ENCODE measurements around the gene ARIH2.
"Not testable (repeated sequence)": the region's sequence is repeated elsewhere in the genome, so short reads cannot be mapped to it uniquely, and the experiment has no call there.

Gene ARIH2

GRCh38 chr3:48997102-48997635 lies 78.5 kb downstream of the ARIH2 start:
- TF ChIP-seq GATA1 (IDR thresholded peaks at IDR 0.05; ENCODE audit: low read depth, low read length): no peak
- no peak for TF ChIP-seq POLR2A (IDR thresholded peaks at IDR 0.05; ENCODE audit: low read length)
- no peak for DNase-seq

GRCh38 chr3:48997714-48998637 lies 79.3 kb downstream of the ARIH2 start:
- no peak for DNase-seq
- TF ChIP-seq GATA1 (IDR thresholded peaks at IDR 0.05; ENCODE audit: low read depth, low read length) (no peak), POLR2A (IDR thresholded peaks at IDR 0.05; ENCODE audit: low read length) (no peak)

GRCh38 chr3:48999085-48999858 lies 80.6 kb downstream of the ARIH2 start:
- no peak for DNase-seq
- no peak for TF ChIP-seq POLR2A (IDR thresholded peaks at IDR 0.05; ENCODE audit: low read length)
- TF ChIP-seq GATA1 (IDR thresholded peaks at IDR 0.05; ENCODE audit: low read depth, low read length): no peak

GRCh38 chr3:49001155-49001554 lies 82.5 kb downstream of the ARIH2 start:
- TF ChIP-seq POLR2A (IDR thresholded peaks at IDR 0.05; ENCODE audit: low read length): no peak
- no peak for TF ChIP-seq GATA1 (IDR thresholded peaks at IDR 0.05; ENCODE audit: low read depth, low read length)

GRCh38 chr3:49004352-49005302 lies 86.0 kb downstream of the ARIH2 start:
- peak; percentile 43 for TF ChIP-seq POLR2A (IDR thresholded peaks at IDR 0.05; ENCODE audit: low read length)
- TF ChIP-seq GATA1 (IDR thresholded peaks at IDR 0.05; ENCODE audit: low read depth, low read length): no peak

More at GRCh38 chr3:49001155-49001554, 82.5 kb downstream of the ARIH2 start:
- no peak for DNase-seq

GRCh38 chr3:49005303-49005680 lies 86.7 kb downstream of the ARIH2 start:
- no peak for DNase-seq
- no peak for TF ChIP-seq GATA1 (IDR thresholded peaks at IDR 0.05; ENCODE audit: low read depth, low read length)
- no peak for TF ChIP-seq POLR2A (IDR thresholded peaks at IDR 0.05; ENCODE audit: low read length)

More at GRCh38 chr3:49004352-49005302, 86.0 kb downstream of the ARIH2 start:
- DNase-seq: peak; percentile 80 to 90

GRCh38 chr3:49005998-49006397 lies 87.4 kb downstream of the ARIH2 start:
- no peak for DNase-seq
- no peak for TF ChIP-seq POLR2A (IDR thresholded peaks at IDR 0.05; ENCODE audit: low read length)
- TF ChIP-seq GATA1 (IDR thresholded peaks at IDR 0.05; ENCODE audit: low read depth, low read length): no peak

- TF ChIP-seq GATA1 (IDR thresholded peaks at IDR 0.05; ENCODE audit: low read depth, low read length): no peak
- no peak for TF ChIP-seq POLR2A (IDR thresholded peaks at IDR 0.05; ENCODE audit: low read length)
Observed at GRCh38 chr3:49006408-49007067, 87.9 kb downstream of the ARIH2 start.

GRCh38 chr3:49007068-49007770 lies 88.6 kb downstream of the ARIH2 start, which contains the start of gene WDR6:
Gene WDR6, plus strand, starts transcription at chr3:49007391. Its CDS starts 41 bp downstream, at chr3:49007432.
- peak; percentile 97 to 98 for DNase-seq
- TF ChIP-seq POLR2A (IDR thresholded peaks at IDR 0.05; ENCODE audit: low read length) (peak; percentile 94), GATA1 (IDR thresholded peaks at IDR 0.05; ENCODE audit: low read depth, low read length) (no peak)

More at GRCh38 chr3:49006408-49007067, 87.9 kb downstream of the ARIH2 start:
- peak; percentile 71 to 78 for DNase-seq

- TF ChIP-seq GATA1 (IDR thresholded peaks at IDR 0.05; ENCODE audit: low read depth, low read length) (no peak), POLR2A (IDR thresholded peaks at IDR 0.05; ENCODE audit: low read length) (no peak)
- DNase-seq: peak; percentile 94 to 97
Observed at GRCh38 chr3:49007771-49008528, 89.3 kb downstream of the ARIH2 start.

GRCh38 chr3:49008627-49009026 lies 90.0 kb downstream of the ARIH2 start:
- DNase-seq: not testable (repeated sequence)

Data from erythroblast (primary cell).